ENCODE results near the gene DOCK1. TPM values are rescaled to one million over a fixed set of nuclear protein-coding genes. Genes with fewer than 3 reads are reported as not detected.

Gene DOCK1
- polyA plus RNA-seq, 1 donor from 2014 or later: 2.7 TPM

- Histone ChIP-seq H3K27ac (ENCODE audit: low read length) (no peak overlapping the region), H2AFZ (ENCODE audit: low read depth, low read length) (no peak overlapping the region), H3K4me3 (ENCODE audit: low read length) (no peak overlapping the region), H3K27me3 (ENCODE audit: insufficient read depth, low read depth, low read length) (no peaks in the 10 kb centered on the region), H3K9ac (ENCODE audit: low read length) (no peak overlapping the region), H3K79me2 (replicated peaks; ENCODE audit: insufficient read depth, low read length) (no peaks in the 10 kb centered on the region), H3F3A (ENCODE audit: insufficient read depth, low read length, poor library complexity, severe bottlenecking) (no peaks in the 10 kb centered on the region), H4K20me1 (ENCODE audit: insufficient read depth) (no peaks in the 10 kb centered on the region), H3K36me3 (ENCODE audit: insufficient read depth, low read length) (no peaks in the 10 kb centered on the region), H3K9me2 (ENCODE audit: insufficient read depth, low read length) (no peaks in the 10 kb centered on the region), H3K9me3 (ENCODE audit: low read length) (no peaks in the 10 kb centered on the region), H3K4me2 (ENCODE audit: low read length) (no peak overlapping the region)
- TF ChIP-seq EZH2 (IDR thresholded peaks at IDR 0.05; ENCODE audit: borderline replicate concordance, insufficient read depth, low read length, poor library complexity, severe bottlenecking) (no peak), TAF1 (IDR thresholded peaks at IDR 0.05; ENCODE audit: low read depth) (no peak), EP300 (conservative IDR thresholded peaks at IDR 0.05; ENCODE audit: poor library complexity, severe bottlenecking) (no peak), POLR2AphosphoS5 (IDR thresholded peaks at IDR 0.05) (no peak), RAD21 (conservative IDR thresholded peaks at IDR 0.05) (no peak), CTCF (IDR thresholded peaks at IDR 0.05; ENCODE audit: poor library complexity, severe bottlenecking) (no peak), SMC3 (conservative IDR thresholded peaks at IDR 0.05; ENCODE audit: poor library complexity) (no peak), MXI1 (conservative IDR thresholded peaks at IDR 0.05; ENCODE audit: poor library complexity, severe bottlenecking) (no peak), REST (IDR thresholded peaks at IDR 0.05; ENCODE audit: borderline replicate concordance) (no peak)
Measured at GRCh38 chr10:127500127-127500526, 594.9 kb downstream of the DOCK1 start.

Other genes starting within 250 kb of the DOCK1 start
- gene C10orf90, start 234.7 kb upstream of the DOCK1 start, polyA plus RNA-seq: not detected in 2 replicates

All from neural cell (in vitro differentiated cells).